NCI-H345 treated with DMSO at 0.1 percent for 48 hours (cell line): Measurements from ENCODE around the gene C1QTNF1.

Experiments used
- DNase-seq: peaks from one replicate; lab custom pipeline; 2025; ENCODE audit not compliant: unreplicated experiment; lab: John Stamatoyannopoulos, UW

Gene C1QTNF1

GRCh38 chr17:79023886-79024771 lies at the start of gene C1QTNF1:
TSS of gene C1QTNF1 (plus strand) at chr17:79024169. CDS start at chr17:79043969, 19,800 bp downstream.
- peak; percentile 24 for DNase-seq

GRCh38 chr17:78974635-78975591 lies 49.1 kb upstream of the C1QTNF1 start:
- DNase-seq, result no peak

GRCh38 chr17:78976907-78977680 lies 46.9 kb upstream of the C1QTNF1 start:
- no peak for DNase-seq

GRCh38 chr17:78977681-78977943 lies 46.4 kb upstream of the C1QTNF1 start:
- DNase-seq, result no peak

GRCh38 chr17:78977997-78978973 lies 45.7 kb upstream of the C1QTNF1 start:
- DNase-seq, result no peak

- DNase-seq, result peak; percentile 99
Observed at GRCh38 chr17:78979780-78980623, 44.0 kb upstream of the C1QTNF1 start, which contains the start of gene LGALS3BP. TSS of gene LGALS3BP (minus strand) at chr17:78979923. CDS start at chr17:78977191, 2,732 bp downstream.

GRCh38 chr17:78980624-78980972 lies 43.4 kb upstream of the C1QTNF1 start:
- DNase-seq, result no peak

- DNase-seq, result no peak
Observed at GRCh38 chr17:78981010-78981888, 42.7 kb upstream of the C1QTNF1 start.

GRCh38 chr17:78985395-78985794 lies 38.6 kb upstream of the C1QTNF1 start:
- no peak for DNase-seq

- peak; percentile 38 for DNase-seq
Observed at GRCh38 chr17:78986048-78986648, 37.8 kb upstream of the C1QTNF1 start.

- DNase-seq, result peak; percentile 87
Observed at GRCh38 chr17:78986649-78987328, 37.2 kb upstream of the C1QTNF1 start.

- no peak for DNase-seq
Observed at GRCh38 chr17:78988152-78988551, 35.8 kb upstream of the C1QTNF1 start.

GRCh38 chr17:78990349-78991016 lies 33.5 kb upstream of the C1QTNF1 start:
- no peak for DNase-seq

- no peak for DNase-seq
Observed at GRCh38 chr17:78991017-78991738, 32.8 kb upstream of the C1QTNF1 start.

GRCh38 chr17:78991906-78992532 lies 31.9 kb upstream of the C1QTNF1 start:
- DNase-seq, result no peak
